ENCODE data around the gene COX14.
A peak's percentile ranks its signal among the peaks of the same experiment; 100 is the strongest.

The COX14 gene

DNA sequence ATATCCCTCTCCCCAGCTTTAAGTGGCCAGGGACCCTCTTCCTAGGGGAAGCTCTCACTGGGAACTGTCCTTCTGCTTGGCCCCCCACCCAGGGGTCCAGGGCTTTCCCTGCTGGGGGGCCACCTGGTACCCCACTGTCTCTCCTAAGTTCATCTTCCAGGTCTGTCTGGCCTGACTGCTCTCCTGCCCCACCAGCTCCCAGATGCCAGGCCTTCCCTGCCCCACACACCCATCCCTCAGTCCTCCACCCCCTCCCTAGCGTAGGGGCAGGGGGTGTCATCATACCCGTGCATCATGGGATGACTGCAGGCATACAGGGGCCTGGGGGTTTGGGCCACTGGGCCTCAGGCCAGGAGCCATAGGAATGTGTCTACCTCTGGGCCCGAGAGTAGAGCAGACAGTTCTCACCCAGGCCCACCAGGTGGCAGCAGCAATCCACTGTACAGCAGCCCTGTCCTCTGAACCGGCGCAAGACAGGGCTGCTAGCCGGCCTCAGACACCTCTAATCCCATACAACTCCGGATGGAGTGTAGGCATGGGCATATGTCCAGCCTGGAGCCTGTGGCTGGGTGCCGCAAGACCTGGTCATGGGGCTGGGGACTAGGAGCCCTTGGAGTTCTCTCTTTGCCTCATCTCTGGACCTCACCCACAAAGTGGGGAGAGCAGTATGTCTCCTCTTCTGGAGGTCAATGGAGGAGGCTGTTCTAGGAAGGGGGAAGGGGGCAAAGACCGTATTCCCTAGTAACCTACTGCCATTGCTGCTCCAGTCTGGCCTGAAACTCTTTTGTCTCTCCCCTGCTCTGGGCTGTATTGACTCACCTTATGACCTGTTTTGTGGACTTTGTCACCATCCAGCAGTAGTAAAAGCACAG, 36.9 kb upstream of the COX14 start:
- no peak overlapping the region for H3K4me3 ChIP-seq (ENCODE audit: low read depth, low read length)
- DNase-seq (ENCODE audit: low read depth) = peak; percentile 81

DNA sequence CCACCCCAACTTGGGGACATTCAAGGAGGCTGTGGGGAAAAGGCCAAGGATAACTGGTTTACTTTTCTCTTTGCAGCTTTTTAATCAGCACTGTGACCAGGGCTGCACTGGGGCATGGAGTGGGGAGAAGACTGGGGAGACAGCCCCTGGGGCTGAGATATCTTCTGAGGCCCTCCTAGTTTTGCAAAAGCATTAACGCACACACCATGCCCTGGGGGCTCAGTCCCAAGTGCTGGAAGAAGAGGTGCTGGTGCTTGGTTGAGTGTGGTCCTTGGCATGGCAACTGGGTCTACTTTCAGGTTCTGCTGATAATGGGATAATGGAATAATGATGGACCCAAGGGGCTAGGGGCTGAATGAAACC, 36.2 kb upstream of the COX14 start:
- no peak for TF ChIP-seq MAX (IDR thresholded peaks at IDR 0.05; ENCODE audit: low read depth, low read length)
- no peak for TF ChIP-seq POLR2A (IDR thresholded peaks at IDR 0.05; ENCODE audit: extremely low read depth, insufficient read length)
- no peak for TF ChIP-seq MYC (IDR thresholded peaks at IDR 0.05; ENCODE audit: low read depth, low read length)
- TF ChIP-seq CTCF (IDR thresholded peaks at IDR 0.05; ENCODE audit: low read depth, low read length) = no peak
- no peak overlapping the region for H3K4me3 ChIP-seq (ENCODE audit: low read depth, low read length)
- no peak for DNase-seq (ENCODE audit: low read depth)

More for the DNA sequence above, 36.9 kb upstream of the COX14 start:
- TF ChIP-seq MYC (IDR thresholded peaks at IDR 0.05; ENCODE audit: low read depth, low read length) (no peak), MAX (IDR thresholded peaks at IDR 0.05; ENCODE audit: low read depth, low read length) (no peak), CTCF (IDR thresholded peaks at IDR 0.05; ENCODE audit: low read depth, low read length) (peak; percentile 89), POLR2A (IDR thresholded peaks at IDR 0.05; ENCODE audit: extremely low read depth, insufficient read length) (no peak)

DNA sequence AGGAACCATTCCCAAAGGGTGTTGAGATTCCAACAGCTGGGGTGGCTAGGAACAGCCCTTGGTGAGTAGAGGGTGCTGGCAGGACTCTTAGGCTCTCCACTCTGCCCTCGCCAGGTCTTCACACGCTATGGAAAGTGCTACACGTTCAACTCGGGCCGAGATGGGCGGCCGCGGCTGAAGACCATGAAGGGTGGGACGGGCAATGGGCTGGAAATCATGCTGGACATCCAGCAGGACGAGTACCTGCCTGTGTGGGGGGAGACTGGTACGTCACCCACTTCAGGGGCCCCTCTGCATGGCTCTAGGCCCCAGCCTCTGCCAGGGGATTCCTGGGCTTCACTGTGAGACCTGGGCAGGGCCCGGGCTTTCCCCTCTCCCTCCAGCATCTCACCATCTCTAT, 34.9 kb upstream of the COX14 start:
- TF ChIP-seq MAX (IDR thresholded peaks at IDR 0.05; ENCODE audit: low read depth, low read length) = no peak
- TF ChIP-seq CTCF (IDR thresholded peaks at IDR 0.05; ENCODE audit: low read depth, low read length) = no peak
- TF ChIP-seq POLR2A (IDR thresholded peaks at IDR 0.05; ENCODE audit: extremely low read depth, insufficient read length) = no peak
- no peak for TF ChIP-seq MYC (IDR thresholded peaks at IDR 0.05; ENCODE audit: low read depth, low read length)
- no peak for DNase-seq (ENCODE audit: low read depth)
- no peak overlapping the region for H3K4me3 ChIP-seq (ENCODE audit: low read depth, low read length)

DNA sequence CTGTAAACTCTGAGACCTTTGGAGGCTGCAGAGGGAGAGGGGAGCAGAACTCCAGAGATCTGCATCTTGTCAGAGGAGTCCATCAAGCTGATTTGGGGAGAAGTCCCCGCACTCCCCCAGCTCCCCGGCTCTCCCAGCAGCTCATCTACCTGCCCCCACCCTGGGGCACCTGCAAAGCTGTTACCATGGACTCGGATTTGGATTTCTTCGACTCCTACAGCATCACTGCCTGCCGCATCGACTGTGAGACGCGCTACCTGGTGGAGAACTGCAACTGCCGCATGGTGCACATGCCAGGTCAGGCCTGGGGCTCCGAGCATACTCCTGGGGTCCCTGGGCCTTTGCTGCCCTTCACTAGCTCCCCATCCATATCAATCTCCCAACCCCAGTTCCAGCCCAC, 33.8 kb upstream of the COX14 start:
- H3K4me3 ChIP-seq (ENCODE audit: low read depth, low read length) = no peak overlapping the region
- no peak for DNase-seq (ENCODE audit: low read depth)
- TF ChIP-seq POLR2A (IDR thresholded peaks at IDR 0.05; ENCODE audit: extremely low read depth, insufficient read length) (no peak), MYC (IDR thresholded peaks at IDR 0.05; ENCODE audit: low read depth, low read length) (no peak), CTCF (IDR thresholded peaks at IDR 0.05; ENCODE audit: low read depth, low read length) (no peak), MAX (IDR thresholded peaks at IDR 0.05; ENCODE audit: low read depth, low read length) (no peak)

GRCh38 chr12:50079771-50080170, 32.3 kb upstream of the COX14 start:
- no peak for DNase-seq (ENCODE audit: low read depth)
- TF ChIP-seq MYC (IDR thresholded peaks at IDR 0.05; ENCODE audit: low read depth, low read length) (no peak), CTCF (IDR thresholded peaks at IDR 0.05; ENCODE audit: low read depth, low read length) (no peak), MAX (IDR thresholded peaks at IDR 0.05; ENCODE audit: low read depth, low read length) (no peak), POLR2A (IDR thresholded peaks at IDR 0.05; ENCODE audit: extremely low read depth, insufficient read length) (no peak)
- no peak overlapping the region for H3K4me3 ChIP-seq (ENCODE audit: low read depth, low read length)

Data from NB4 (cell line).